GM21515 (cell line): ENCODE results near the gene SNX9.
"Not testable (repeated sequence)": the region's sequence is repeated elsewhere in the genome, so short reads cannot be mapped to it uniquely, and the experiment has no call there.

Source experiments
- ATAC-seq: cut with Tn5 transposase; IDR thresholded peaks from one replicate; pipeline ENCODE4 v1.9.1; 2021; ENCODE audit not compliant: unreplicated experiment

SNX9 gene

GRCh38 chr6:157880534-157880933 lies 57.5 kb downstream of the SNX9 start:
- ATAC-seq, result no peak

DNA sequence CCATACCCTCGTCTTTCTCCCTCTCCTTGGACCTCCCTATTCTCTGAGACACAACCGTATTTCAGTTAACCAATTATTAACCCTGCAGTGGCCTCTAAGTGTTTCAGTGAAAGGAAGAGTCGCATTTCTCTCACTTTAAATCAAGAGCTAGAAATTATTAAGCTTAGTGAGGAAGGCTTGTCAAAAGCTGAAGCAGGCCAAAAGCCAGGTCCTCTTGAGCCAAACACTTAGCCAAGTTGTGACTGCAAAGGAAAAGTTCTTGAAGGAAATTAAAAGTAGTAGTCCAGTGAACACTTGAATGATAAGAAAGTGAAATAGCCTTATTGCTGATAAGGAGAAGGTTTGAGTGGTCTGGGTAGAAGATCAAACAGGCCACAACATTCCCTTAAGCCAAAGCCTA lies 58.3 kb downstream of the SNX9 start:
- no peak for ATAC-seq

DNA sequence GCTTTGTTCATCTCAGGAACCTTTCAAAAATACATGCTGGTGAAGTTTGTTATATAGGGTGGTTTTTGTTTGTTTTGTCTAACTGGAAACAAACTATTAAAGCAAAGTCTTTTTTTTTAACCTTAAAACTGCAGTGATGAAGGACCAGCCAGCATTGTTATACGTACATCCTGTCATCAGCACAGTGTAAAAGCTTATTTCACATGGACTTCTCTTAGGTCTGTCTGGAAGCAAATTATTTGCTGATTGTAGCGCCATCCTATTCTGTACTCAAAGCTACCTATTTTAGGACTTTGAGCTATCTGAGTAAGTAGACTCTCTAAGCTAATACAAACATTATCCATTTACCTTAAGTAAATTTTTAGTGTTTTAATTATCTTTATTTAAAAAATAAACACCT lies 61.7 kb downstream of the SNX9 start:
- no peak for ATAC-seq

DNA sequence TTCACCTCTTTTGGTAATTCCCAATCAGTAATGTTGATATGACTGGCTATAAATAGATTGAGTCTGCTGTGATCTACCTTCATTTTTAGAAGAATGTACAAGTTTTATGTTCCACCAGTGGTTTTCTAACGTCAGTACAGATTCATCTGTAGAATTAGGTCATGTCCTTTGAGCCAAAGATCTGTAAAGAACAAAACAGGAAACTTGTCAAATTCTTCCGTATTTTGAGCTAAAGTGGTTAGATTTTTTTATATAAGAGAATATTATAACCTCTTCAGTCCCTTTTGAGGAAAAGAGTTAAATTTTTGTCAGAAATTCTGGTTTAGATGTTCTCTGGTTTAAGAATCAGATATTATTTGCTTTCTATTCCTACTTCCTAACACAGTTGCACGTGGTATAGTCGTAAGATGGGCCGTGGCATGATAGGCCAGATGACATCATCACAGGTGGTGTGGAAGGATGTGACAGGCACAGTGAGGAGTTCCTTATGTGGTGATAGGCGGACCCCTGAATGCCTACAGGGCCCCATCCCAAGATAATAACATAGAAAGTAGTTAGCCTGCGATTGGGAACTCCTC lies 62.3 kb downstream of the SNX9 start:
- ATAC-seq, result no peak

- no peak for ATAC-seq
These were observed 62.8 kb downstream of the SNX9 start for GRCh38 chr6:157885876-157886275.

GRCh38 chr6:157887892-157888291 lies 64.8 kb downstream of the SNX9 start:
- no peak for ATAC-seq

- ATAC-seq, result no peak
These were observed 68.7 kb downstream of the SNX9 start for GRCh38 chr6:157891544-157892362.

GRCh38 chr6:157892363-157892877 lies 69.4 kb downstream of the SNX9 start:
- no peak for ATAC-seq

DNA sequence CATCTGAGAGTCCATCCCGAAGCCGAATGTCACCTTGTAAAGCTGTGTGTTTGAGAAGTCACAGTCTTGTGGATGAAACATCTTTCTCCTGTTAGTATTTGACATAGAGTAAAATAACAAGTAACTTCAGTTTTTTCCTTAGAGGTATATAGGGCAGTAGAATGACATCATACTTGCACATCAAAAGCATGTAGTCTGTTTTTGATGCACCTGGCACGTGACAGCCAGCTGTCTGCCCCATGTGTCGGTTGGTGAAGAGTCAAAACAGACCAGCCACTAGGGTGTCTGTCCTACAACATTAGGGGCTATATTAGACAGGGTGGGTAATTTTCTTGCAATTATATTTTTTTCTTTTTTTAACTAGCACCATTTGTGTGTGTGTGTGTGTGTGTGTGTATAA lies 70.2 kb downstream of the SNX9 start:
- no peak for ATAC-seq

GRCh38 chr6:157895585-157895984 lies 72.5 kb downstream of the SNX9 start:
- no peak for ATAC-seq

- ATAC-seq, result no peak
These were observed 73.9 kb downstream of the SNX9 start for GRCh38 chr6:157896932-157897331.

- no peak for ATAC-seq
These were observed 75.1 kb downstream of the SNX9 start for GRCh38 chr6:157898169-157898568.

GRCh38 chr6:157898640-157899039 lies 75.6 kb downstream of the SNX9 start:
- ATAC-seq, result no peak

DNA sequence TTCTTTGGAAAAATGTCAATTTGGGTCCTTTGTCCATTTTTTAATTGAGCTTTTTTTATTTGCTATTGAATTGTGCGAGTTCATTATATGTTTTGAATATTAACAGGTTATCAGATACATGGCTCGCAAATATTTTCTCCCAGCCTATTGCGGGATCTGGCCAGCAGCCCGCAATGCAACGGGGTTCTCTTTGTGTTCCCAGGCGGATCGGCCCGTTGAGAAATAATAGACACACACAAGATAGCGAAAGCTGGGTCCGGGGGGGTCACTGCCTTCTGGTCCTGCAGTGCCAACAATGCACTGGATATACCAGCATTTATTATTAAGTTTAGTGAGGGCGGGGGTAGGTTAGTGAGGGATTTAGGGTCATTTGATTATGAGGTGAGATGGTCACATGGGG lies 77.2 kb downstream of the SNX9 start:
- ATAC-seq, result not testable (repeated sequence)

- ATAC-seq, result not testable (repeated sequence)
These were observed 77.7 kb downstream of the SNX9 start for GRCh38 chr6:157900751-157901150.

DNA sequence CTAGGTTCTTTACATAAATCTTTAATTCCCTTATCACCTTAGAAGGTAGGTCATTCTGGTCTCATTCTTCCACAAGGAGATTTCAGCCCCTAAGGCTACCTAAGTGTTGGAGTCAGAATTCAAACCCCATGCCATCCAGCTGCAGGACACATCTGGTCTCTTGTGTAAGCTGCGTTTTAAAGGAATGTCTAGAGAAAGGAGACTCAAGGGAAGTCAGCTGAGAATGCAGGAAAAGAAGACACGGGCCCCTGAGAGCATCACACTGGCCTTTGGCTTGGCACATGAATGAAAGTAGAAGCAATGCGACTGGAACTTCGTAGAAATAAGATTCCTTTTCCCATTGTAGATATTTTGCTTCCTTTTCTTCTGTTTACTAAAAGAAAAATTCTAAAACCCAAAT lies 82.0 kb downstream of the SNX9 start:
- ATAC-seq, result no peak

GRCh38 chr6:157905590-157906342 lies 82.7 kb downstream of the SNX9 start:
- ATAC-seq, result no peak

GRCh38 chr6:157906537-157907061 lies 83.6 kb downstream of the SNX9 start:
- ATAC-seq, result no peak

GRCh38 chr6:157907651-157908050 lies 84.6 kb downstream of the SNX9 start:
- ATAC-seq, result no peak

DNA sequence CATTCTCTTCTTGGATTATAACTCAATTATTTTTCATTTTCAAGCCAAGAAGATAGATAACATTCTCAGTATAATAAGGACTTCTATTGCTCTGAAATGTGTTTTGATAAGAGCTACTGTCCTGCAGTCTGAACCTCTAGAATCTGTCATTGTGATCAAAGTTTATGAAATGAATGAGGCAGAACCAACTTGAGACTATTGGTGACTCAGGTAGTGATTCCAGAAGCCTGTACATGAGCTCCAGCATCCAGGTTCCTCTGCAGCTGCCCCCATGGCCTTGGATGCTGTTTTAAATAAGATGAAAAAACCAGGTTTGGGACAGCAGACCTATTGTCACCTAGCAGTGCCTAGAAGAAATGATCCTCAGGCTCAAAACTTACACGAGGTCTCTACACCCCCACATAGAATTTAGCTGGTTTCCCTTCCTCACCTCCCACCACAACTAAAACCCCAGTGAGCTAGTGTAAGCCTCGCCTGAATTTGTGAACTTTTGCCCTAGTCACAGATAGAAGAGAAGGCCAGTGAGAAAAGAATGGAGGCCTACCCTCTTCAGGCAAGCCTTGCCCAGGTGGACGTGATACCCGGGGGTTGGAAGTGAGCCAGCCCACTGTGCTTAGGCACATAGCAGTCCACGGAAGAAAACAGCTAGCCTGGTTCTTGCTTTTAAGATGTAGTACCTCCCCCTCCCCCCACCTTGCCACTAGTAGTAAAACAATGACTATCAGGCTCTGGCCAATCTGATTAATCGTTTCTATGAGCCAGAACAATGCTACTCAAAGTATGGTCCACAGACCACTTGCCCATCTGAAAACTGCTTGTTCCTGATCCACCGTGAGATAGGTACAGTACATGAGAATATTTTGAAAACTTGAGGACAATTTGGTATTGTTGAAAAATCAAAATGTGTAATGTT lies 85.6 kb downstream of the SNX9 start:
- ATAC-seq, result peak; percentile 56

- ATAC-seq, result peak; percentile 57
These were observed 86.2 kb downstream of the SNX9 start for GRCh38 chr6:157909282-157909664.
